Tibial nerve (tissue), 4 donors: Measurements from ENCODE around the gene HDAC5. TPM values are rescaled to one million over a fixed set of nuclear protein-coding genes. Genes with fewer than 3 reads are reported as not detected.

Experiments
- DNase-seq, 2 donors: peaks; one replicate each; pipeline ENCODE4 v3.0.0-alpha.2; 2019; ENCODE audit warnings: low spot score in 2 of 2
- H3K27ac ChIP-seq, 4 donors: fragments of 200-600 bp; sonication (generic) in 3 of 4; one replicate each; pipeline ENCODE4 v1.5.1; 2017 to 2019; ENCODE audit warnings: mild to moderate bottlenecking in 1 of 4
- H3K27me3 ChIP-seq, 2 donors: fragments of 200-600 bp; sonication (generic) in 1 of 2; one replicate each; pipeline versions ENCODE4 v1.5.1 to v1.6.0; 2017 to 2019
- H3K36me3 ChIP-seq, 3 donors: fragments of 200-600 bp; sonication (generic); one replicate each; pipeline ENCODE4 v1.5.1; 2018 to 2019
- H3K4me1 ChIP-seq, 4 donors: fragments of 200-600 bp; sonication (generic) in 3 of 4; one replicate each; pipeline ENCODE4 v1.5.1; 2017 to 2019
- H3K4me3 ChIP-seq, 4 donors: fragments of 200-600 bp; sonication (generic) in 3 of 4; one replicate each; pipeline ENCODE4 v1.5.1; 2017 to 2019; ENCODE audit warnings: mild to moderate bottlenecking in 1 of 4, moderate library complexity in 1 of 4
- H3K9me3 ChIP-seq, 4 donors: fragments of 200-600 bp; sonication (generic) in 3 of 4; one replicate each; pipeline ENCODE4 v1.5.1; 2017 to 2019
- EP300 ChIP-seq, 2 donors: sonication (generic); formaldehyde crosslinking; IDR thresholded peaks; one replicate each; pipeline ENCODE4 v1.6.1; 2017; ENCODE audit warnings: antibody characterized with exemption in 2 of 2, mild to moderate bottlenecking in 1 of 2
- POLR2A ChIP-seq, 2 donors: fragments of 450-650 bp; IDR thresholded peaks; one replicate each; pipeline ENCODE4 v1.6.1; 2017; ENCODE audit warnings: antibody characterized with exemption in 2 of 2, mild to moderate bottlenecking in 2 of 2, moderate library complexity in 2 of 2
- WGBS, 2 donors: methylation state at CpG; one replicate each; pipeline ENCODE4 v1.1.5; 2018; 5-methylcytosine and 5-hydroxymethylcytosine counted together
- total RNA-seq, 4 donors: library from RNA; depleted of rRNA; stranded (reverse); fragments of >200 nt; gene quantifications; one replicate each; pipeline ENCODE4 v1.1.0, GENCODE V29; 2016
- TF ChIP-seq, protein P1 (sequence below), 5 experiments: fragments of 200-600 bp in 3 of 5; fragments of 450-650 bp in 2 of 5; sonication (generic) in 3 of 5; IDR thresholded peaks; one replicate each; pipeline ENCODE4 v1.5.1; 2016 to 2019; ENCODE audit warnings: antibody characterized with exemption in 5 of 5, mild to moderate bottlenecking in 3 of 5, moderate library complexity in 2 of 5

Gene HDAC5
- total RNA-seq, 4 donors from 2014 or later, result 99.8 to 201 (median 125) TPM

DNA sequence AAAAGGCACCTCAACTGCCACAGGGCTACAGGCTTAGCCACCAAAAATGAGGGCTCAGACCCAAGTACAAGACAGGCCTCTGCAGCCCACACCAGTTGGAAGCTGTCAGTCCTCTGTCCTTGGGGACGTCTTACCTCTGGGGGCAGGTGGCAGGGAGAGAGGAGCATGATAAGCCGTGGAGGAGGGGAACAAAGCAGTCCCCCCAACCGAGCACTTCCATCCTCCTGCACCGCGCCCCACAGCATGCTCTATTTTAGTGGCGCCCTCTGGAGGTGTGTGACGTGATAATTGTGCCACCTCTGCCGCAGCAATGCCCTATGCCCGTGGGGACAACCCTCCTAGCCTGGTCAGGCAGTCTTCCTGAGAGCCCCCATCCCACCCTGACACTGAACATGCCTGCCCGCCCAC, 39.3 kb downstream of the HDAC5 start:
- H3K9me3 ChIP-seq, result no peaks in the 10 kb centered on the region
- DNase-seq, result no peak
- H3K4me1 ChIP-seq, result peaks cover 0 to 17% (median 11%) of the 10 kb centered on the region in 4 donors
- H3K27ac ChIP-seq, result peak overlapping the region in 1 of 4 donors; percentile 17
- H3K4me3 ChIP-seq, result no peak overlapping the region
- peaks cover under 1 to 99% (median 34%) of the 10 kb centered on the region in 3 donors for H3K36me3 ChIP-seq
- WGBS, 2 donors, result 59 to 69% methylated on average over 9 to 10 of the region's 10 CpGs
- no peaks in the 10 kb centered on the region for H3K27me3 ChIP-seq
- TF ChIP-seq POLR2A (IDR thresholded peaks at IDR 0.05) (no peak), EP300 (IDR thresholded peaks at IDR 0.05) (no peak)
- TF ChIP-seq, protein P1, sequence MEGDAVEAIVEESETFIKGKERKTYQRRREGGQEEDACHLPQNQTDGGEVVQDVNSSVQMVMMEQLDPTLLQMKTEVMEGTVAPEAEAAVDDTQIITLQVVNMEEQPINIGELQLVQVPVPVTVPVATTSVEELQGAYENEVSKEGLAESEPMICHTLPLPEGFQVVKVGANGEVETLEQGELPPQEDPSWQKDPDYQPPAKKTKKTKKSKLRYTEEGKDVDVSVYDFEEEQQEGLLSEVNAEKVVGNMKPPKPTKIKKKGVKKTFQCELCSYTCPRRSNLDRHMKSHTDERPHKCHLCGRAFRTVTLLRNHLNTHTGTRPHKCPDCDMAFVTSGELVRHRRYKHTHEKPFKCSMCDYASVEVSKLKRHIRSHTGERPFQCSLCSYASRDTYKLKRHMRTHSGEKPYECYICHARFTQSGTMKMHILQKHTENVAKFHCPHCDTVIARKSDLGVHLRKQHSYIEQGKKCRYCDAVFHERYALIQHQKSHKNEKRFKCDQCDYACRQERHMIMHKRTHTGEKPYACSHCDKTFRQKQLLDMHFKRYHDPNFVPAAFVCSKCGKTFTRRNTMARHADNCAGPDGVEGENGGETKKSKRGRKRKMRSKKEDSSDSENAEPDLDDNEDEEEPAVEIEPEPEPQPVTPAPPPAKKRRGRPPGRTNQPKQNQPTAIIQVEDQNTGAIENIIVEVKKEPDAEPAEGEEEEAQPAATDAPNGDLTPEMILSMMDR (IDR thresholded peaks at IDR 0.05), result no peak

DNA sequence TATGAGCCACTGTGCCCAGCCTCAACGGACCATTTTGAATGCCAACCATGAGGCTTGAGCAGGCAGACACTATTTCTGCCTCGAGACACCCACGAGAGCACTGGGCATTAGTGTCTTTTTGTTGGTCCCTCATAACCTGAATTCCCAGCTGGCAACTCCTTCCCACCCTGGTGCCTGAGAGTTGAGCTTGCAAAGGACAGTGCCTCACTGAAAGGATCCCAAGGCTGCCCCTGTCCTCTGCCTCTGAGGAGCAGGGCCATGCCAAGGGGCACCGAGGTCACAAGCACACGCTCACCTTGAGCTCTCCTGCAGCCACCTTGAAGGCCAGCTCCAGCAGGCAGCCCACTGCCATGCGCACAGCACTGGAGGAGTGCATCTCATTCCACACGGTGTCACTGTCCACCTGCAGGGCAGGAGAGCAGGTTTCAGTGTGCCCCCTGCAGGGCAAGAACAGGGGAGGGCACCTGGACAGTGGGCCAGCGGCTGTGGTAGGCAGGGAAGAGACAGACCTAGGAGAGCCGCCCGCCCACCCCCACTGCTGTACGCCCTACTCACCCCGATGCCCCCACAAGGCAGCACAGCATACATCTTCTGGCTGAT, 40.1 kb downstream of the HDAC5 start:
- no peak overlapping the region for H3K27ac ChIP-seq
- DNase-seq, result no peak
- 77 to 86% methylated on average over 7 to 9 of the region's 12 CpGs for WGBS, 2 donors
- TF ChIP-seq, protein P1 (IDR thresholded peaks at IDR 0.05), result no peak
- no peak for TF ChIP-seq EP300 (IDR thresholded peaks at IDR 0.05)
- no peak for TF ChIP-seq POLR2A (IDR thresholded peaks at IDR 0.05)
- no peaks in the 10 kb centered on the region for H3K27me3 ChIP-seq
- peaks cover 0 to 17% (median 11%) of the 10 kb centered on the region in 4 donors for H3K4me1 ChIP-seq
- H3K9me3 ChIP-seq, result no peaks in the 10 kb centered on the region
- H3K36me3 ChIP-seq, result peaks cover 0 to 99% (median 38%) of the 10 kb centered on the region in 3 donors
- H3K4me3 ChIP-seq, result no peak overlapping the region

DNA sequence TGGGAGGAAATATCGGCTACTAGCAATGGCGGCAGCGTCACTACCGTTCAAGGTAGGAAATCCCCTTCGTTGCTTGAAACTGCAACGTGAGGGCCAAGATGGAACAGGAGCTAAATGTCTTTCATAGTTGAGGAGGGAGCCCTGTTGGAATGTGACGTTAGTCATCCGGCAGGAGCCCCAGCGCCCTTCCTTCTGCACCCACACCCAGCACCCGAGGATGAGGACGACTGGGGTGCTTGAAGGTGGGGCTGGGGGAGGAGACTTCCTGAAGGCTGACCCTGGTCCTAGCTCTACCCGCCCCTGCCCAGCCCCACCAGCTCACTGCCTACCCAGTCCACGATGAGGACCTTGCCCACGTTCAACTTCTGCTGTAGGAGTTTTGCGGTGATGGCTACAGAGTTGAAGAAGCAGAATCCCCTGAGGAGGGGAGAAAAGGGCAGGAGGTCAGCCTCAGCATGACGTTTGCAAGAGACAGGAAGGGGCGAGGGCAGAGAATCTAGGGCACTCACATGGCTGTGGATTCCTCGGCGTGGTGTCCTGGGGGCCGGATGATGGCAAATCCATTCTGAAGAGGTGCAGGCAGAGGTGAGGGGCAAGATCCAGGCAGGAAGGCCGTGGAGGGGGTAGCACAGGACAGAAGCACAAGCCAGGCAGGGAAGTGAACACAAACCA, 41.0 kb downstream of the HDAC5 start:
- WGBS, 2 donors, result 68 to 74% methylated on average over 21 of the region's 21 CpGs
- TF ChIP-seq, protein P1 (IDR thresholded peaks at IDR 0.05), result no peak
- no peak for TF ChIP-seq POLR2A (IDR thresholded peaks at IDR 0.05)
- no peak for TF ChIP-seq EP300 (IDR thresholded peaks at IDR 0.05)
- no peaks in the 10 kb centered on the region for H3K27me3 ChIP-seq
- no peak for DNase-seq
- peaks cover 0 to 19% (median 8%) of the 10 kb centered on the region in 4 donors for H3K4me1 ChIP-seq
- peaks cover 0 to 99% (median 35%) of the 10 kb centered on the region in 3 donors for H3K36me3 ChIP-seq
- no peak overlapping the region for H3K4me3 ChIP-seq
- no peak overlapping the region for H3K27ac ChIP-seq
- no peaks in the 10 kb centered on the region for H3K9me3 ChIP-seq

DNA sequence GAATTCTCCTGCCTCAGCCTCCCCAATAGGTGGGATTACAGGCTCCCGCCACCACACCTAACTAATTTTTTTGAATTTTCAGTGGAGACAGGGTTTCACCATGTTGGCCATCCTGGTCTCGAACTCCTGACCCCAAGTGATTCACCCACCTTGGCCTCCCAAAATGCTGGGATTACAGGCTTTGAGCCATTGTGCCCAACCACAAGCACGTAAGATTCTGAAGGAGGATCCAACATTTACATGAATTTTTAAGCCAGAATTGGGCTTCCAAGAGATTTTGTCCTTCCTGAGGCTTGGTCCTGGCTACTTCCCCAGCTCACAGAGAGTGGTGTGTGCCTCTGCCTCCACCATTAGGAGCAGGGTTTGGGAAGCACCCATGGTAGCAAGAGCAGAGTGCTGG, 41.8 kb downstream of the HDAC5 start:
- WGBS, 2 donors, result 98% methylated on average over 3 of the region's 3 CpGs
- no peak for DNase-seq
- Histone ChIP-seq H3K36me3 (peaks cover 0 to 99% (median 32%) of the 10 kb centered on the region in 3 donors), H3K27me3 (no peaks in the 10 kb centered on the region), H3K9me3 (no peaks in the 10 kb centered on the region), H3K27ac (no peak overlapping the region), H3K4me3 (no peak overlapping the region), H3K4me1 (peaks cover 0 to 19% (median 3%) of the 10 kb centered on the region in 4 donors)
- TF ChIP-seq POLR2A (IDR thresholded peaks at IDR 0.05), result no peak
- TF ChIP-seq, protein P1 (IDR thresholded peaks at IDR 0.05), result no peak
- TF ChIP-seq EP300 (IDR thresholded peaks at IDR 0.05), result no peak
